GM23338 (cell line): ENCODE results near the gene SPA17. TPM values are rescaled to one million over a fixed set of nuclear protein-coding genes. Genes with fewer than 3 reads are reported as not detected.

Source experiments
- ATAC-seq: fragments of 200-7000 bp; cut with Tn5 transposase; 3 replicates; pipeline ENCODE4 v1.9.1; 2020
- DNase-seq: peaks from one replicate; pipeline ENCODE4 v3.0.0-alpha.2; 2015; ENCODE audit warnings: low spot score
- H2AFZ ChIP-seq: fragments of 200-600 bp; sonication (generic); 2 replicates; pipeline ENCODE4 v1.8.0; 2016; ENCODE audit warnings: antibody characterized with exemption, mild to moderate bottlenecking, moderate library complexity
- H3F3A ChIP-seq: fragments of 200-600 bp; sonication (generic); replicated peaks from 2 replicates; pipeline ENCODE4 v1.8.0; 2017; ENCODE audit warnings: antibody characterized with exemption, mixed run types, low read depth
- H3K27ac ChIP-seq: fragments of 200-600 bp; sonication (generic); 2 replicates; pipeline ENCODE4 v1.6.1; 2016; ENCODE audit warnings: low read depth
- H3K27me3 ChIP-seq: fragments of 200-600 bp; sonication (generic); 2 replicates; pipeline ENCODE4 v1.8.0; 2016; ENCODE audit warnings: mild to moderate bottlenecking, mixed run types, moderate library complexity; ENCODE audit not compliant: insufficient read depth
- H3K36me3 ChIP-seq: fragments of 200-600 bp; sonication (generic); 2 replicates; pipeline ENCODE4 v1.8.0; 2016; ENCODE audit warnings: mild to moderate bottlenecking; ENCODE audit not compliant: insufficient read depth
- H3K4me1 ChIP-seq: fragments of 200-600 bp; sonication (generic); 2 replicates; pipeline ENCODE4 v1.8.0; 2016; ENCODE audit warnings: mild to moderate bottlenecking, moderate library complexity; ENCODE audit not compliant: insufficient read depth
- H3K4me2 ChIP-seq: fragments of 200-600 bp; sonication (generic); 2 replicates; pipeline ENCODE4 v1.7.1; 2017; ENCODE audit warnings: mixed run types
- H3K4me3 ChIP-seq: fragments of 200-600 bp; sonication (generic); 2 replicates; pipeline ENCODE4 v1.6.1; 2016; ENCODE audit warnings: mixed run types
- H3K79me2 ChIP-seq: fragments of 200-600 bp; sonication (generic); replicated peaks from 2 replicates; pipeline ENCODE4 v1.8.0; 2017; ENCODE audit warnings: mild to moderate bottlenecking; ENCODE audit not compliant: insufficient read depth
- H3K9me2 ChIP-seq: fragments of 200-600 bp; sonication (generic); 2 replicates; pipeline ENCODE4 v1.8.0; 2017; ENCODE audit not compliant: insufficient read depth
- H4K20me1 ChIP-seq: fragments of 200-600 bp; sonication (generic); replicated peaks from 2 replicates; pipeline ENCODE4 v1.8.0; 2017; ENCODE audit warnings: mild to moderate bottlenecking; ENCODE audit not compliant: insufficient read depth
- H3K27ac Mint-ChIP-seq: 2 replicates; pipeline ENCODE4 v1.8.0; 2020; ENCODE audit warnings: inconsistent platforms, mild to moderate bottlenecking, moderate library complexity, mixed read lengths
- H3K27me3 Mint-ChIP-seq: 3 replicates; pipeline ENCODE4 v1.8.0; 2022; ENCODE audit warnings: low read depth, mild to moderate bottlenecking, moderate library complexity, mixed read lengths, inconsistent platforms; ENCODE audit not compliant: insufficient read depth, poor library complexity
- H3K36me3 Mint-ChIP-seq: 3 replicates; pipeline ENCODE4 v1.8.0; 2021; ENCODE audit warnings: low read depth, mild to moderate bottlenecking, inconsistent platforms, moderate library complexity, mixed read lengths
- H3K4me1 Mint-ChIP-seq: 3 replicates; pipeline ENCODE4 v1.8.0; 2020; ENCODE audit warnings: mild to moderate bottlenecking, inconsistent platforms, mixed read lengths
- H3K4me3 Mint-ChIP-seq: 3 replicates; pipeline ENCODE4 v1.8.0; 2021; ENCODE audit warnings: moderate library complexity, mild to moderate bottlenecking, inconsistent platforms, mixed read lengths
- H3K9me3 Mint-ChIP-seq: 3 replicates; pipeline ENCODE4 v1.8.0; 2020; ENCODE audit warnings: moderate library complexity, mild to moderate bottlenecking, inconsistent platforms, mixed read lengths
- EZH2phosphoT487 ChIP-seq: fragments of 200-600 bp; sonication (generic); IDR thresholded peaks from one replicate; pipeline ENCODE4 v1.8.1; 2018; ENCODE audit warnings: antibody characterized with exemption; ENCODE audit not compliant: unreplicated experiment
- JUNB ChIP-seq: IDR thresholded peaks from one replicate; pipeline ENCODE4 v1.6.1; 2016; ENCODE audit warnings: antibody characterized with exemption; ENCODE audit not compliant: unreplicated experiment
- polyA plus RNA-seq: library from polyadenylated mRNA; unstranded; fragments of >200 nt; fragmentation: Nextera tagmentation; extraction: Ambion mirVana; gene quantifications from 2 replicates; pipeline ENCODE4 v1.2.1, GENCODE V29; 2016
- total RNA-seq: library from RNA; depleted of rRNA; stranded (reverse); fragments of >200 nt; shearing (Covaris generic); gene quantifications from 2 replicates; pipeline ENCODE4 v1.2.3, GENCODE V29; 2014
- TF ChIP-seq, protein P1 (sequence below): IDR thresholded peaks from one replicate; pipeline ENCODE4 v1.6.1; 2018; ENCODE audit warnings: antibody characterized with exemption; ENCODE audit not compliant: unreplicated experiment
- TF ChIP-seq, protein P2 (sequence below): IDR thresholded peaks from 2 replicates; pipeline ENCODE4 v1.6.1; 2016; ENCODE audit warnings: antibody characterized with exemption
- TF ChIP-seq, protein P3 (sequence below), 2 experiments: fragments of 200-600 bp in 1 of 2; sonication (generic) in 1 of 2; conservative IDR thresholded peaks; 2 replicates each; pipeline versions ENCODE4 v1.5.1 to v1.6.1; 2016 to 2017; ENCODE audit warnings: antibody characterized with exemption in 2 of 2, low read depth in 2 of 2, mild to moderate bottlenecking in 2 of 2, moderate library complexity in 1 of 2
- TF ChIP-seq, protein P4 (sequence below): fragments of 250-450 bp; sonication (Bioruptor Pico); IDR thresholded peaks from 2 replicates; pipeline ENCODE4 v1.5.0; 2020; ENCODE audit warnings: mild to moderate bottlenecking, moderate library complexity

SPA17 gene
- total and polyA plus RNA-seq, 2 experiments from 2014 or later: 3.2 to 14.9 TPM

DNA sequence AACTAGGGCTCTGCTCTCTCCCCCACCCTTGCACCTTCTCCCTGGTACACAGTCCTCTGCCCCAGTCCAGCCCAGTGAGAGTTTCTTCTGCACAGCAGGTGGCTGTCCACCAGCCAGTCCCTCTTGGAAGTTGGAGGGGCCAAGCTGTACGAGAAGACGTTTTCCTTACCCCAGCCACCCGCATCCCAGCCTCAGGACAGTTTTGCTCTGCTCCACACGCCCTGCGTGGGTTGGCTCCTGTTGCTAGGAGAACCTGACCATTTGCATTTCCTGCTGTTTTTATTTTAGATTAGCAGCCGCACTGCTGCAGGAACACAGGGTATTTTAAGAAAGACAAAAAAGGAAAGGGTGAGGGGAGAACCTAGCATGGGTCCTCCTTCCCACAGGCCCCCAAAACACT is 48.5 kb downstream of the SPA17 start (continued):
- TF ChIP-seq, protein P1, sequence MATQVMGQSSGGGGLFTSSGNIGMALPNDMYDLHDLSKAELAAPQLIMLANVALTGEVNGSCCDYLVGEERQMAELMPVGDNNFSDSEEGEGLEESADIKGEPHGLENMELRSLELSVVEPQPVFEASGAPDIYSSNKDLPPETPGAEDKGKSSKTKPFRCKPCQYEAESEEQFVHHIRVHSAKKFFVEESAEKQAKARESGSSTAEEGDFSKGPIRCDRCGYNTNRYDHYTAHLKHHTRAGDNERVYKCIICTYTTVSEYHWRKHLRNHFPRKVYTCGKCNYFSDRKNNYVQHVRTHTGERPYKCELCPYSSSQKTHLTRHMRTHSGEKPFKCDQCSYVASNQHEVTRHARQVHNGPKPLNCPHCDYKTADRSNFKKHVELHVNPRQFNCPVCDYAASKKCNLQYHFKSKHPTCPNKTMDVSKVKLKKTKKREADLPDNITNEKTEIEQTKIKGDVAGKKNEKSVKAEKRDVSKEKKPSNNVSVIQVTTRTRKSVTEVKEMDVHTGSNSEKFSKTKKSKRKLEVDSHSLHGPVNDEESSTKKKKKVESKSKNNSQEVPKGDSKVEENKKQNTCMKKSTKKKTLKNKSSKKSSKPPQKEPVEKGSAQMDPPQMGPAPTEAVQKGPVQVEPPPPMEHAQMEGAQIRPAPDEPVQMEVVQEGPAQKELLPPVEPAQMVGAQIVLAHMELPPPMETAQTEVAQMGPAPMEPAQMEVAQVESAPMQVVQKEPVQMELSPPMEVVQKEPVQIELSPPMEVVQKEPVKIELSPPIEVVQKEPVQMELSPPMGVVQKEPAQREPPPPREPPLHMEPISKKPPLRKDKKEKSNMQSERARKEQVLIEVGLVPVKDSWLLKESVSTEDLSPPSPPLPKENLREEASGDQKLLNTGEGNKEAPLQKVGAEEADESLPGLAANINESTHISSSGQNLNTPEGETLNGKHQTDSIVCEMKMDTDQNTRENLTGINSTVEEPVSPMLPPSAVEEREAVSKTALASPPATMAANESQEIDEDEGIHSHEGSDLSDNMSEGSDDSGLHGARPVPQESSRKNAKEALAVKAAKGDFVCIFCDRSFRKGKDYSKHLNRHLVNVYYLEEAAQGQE: no peak

DNA sequence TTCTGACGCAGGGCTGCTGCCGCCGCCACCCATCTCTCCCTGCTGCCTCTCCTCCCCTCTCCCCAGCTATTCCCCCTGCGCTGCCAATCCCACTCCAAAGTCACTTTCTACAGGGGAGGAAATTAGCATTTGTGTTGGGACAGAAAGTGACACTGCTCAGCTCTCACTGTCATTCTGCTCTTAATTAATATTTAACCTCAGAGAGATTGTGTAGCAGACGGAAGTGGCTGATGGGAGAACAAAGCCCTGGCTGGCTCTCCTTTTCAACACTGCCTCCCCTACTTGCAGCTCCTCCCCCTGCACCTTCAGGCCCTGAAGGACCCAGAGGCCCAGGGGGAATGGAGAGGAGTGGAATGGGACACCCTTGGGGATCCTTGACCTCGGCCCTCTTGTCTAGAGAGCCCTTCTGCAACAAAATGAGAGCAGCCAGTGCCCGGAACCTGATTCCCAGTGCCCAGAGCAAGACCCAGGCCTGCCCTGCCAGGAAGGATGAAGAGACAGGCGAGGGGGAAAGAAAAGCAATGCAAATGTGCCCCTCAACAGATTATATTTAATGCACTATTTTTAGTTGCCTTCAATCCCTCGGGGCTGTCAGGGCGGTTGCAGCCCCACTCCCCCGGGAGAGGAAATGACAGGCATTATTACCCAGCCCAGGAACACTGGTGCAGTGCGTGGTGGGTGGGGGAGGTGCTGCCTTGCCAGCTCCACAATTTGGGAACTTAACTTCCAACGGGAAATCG is 51.4 kb downstream of the SPA17 start:
- no peaks in the 10 kb centered on the region for H3K36me3 ChIP-seq
- peak overlapping the region; percentile 44; the same call in 2 of the 3 replicates for H3K4me3 Mint-ChIP-seq
- peak overlapping the region; percentile 37 for H3K4me2 ChIP-seq
- no peaks in the 10 kb centered on the region for H3F3A ChIP-seq
- no peaks in the 10 kb centered on the region for H4K20me1 ChIP-seq
- H2AFZ ChIP-seq: peak overlapping the region; percentile 40
- no peak overlapping the region for H3K27ac Mint-ChIP-seq
- DNase-seq (no peak), ATAC-seq (peak; percentile 47)
- peaks cover 31% of the 10 kb centered on the region for H3K4me1 ChIP-seq
- peaks cover 47% of the 10 kb centered on the region for H3K27me3 Mint-ChIP-seq
- H3K27me3 ChIP-seq: peaks cover 71% of the 10 kb centered on the region
- peaks cover 52% of the 10 kb centered on the region for H3K4me1 Mint-ChIP-seq
- H3K9me2 ChIP-seq: no peaks in the 10 kb centered on the region
- no peaks in the 10 kb centered on the region for H3K9me3 Mint-ChIP-seq
- H3K79me2 ChIP-seq: no peaks in the 10 kb centered on the region
- H3K27ac ChIP-seq: no peak overlapping the region
- H3K36me3 Mint-ChIP-seq: no peaks in the 10 kb centered on the region
- H3K4me3 ChIP-seq: peak overlapping the region; percentile 29
- TF ChIP-seq, protein P2, sequence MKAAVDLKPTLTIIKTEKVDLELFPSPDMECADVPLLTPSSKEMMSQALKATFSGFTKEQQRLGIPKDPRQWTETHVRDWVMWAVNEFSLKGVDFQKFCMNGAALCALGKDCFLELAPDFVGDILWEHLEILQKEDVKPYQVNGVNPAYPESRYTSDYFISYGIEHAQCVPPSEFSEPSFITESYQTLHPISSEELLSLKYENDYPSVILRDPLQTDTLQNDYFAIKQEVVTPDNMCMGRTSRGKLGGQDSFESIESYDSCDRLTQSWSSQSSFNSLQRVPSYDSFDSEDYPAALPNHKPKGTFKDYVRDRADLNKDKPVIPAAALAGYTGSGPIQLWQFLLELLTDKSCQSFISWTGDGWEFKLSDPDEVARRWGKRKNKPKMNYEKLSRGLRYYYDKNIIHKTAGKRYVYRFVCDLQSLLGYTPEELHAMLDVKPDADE: no peak
- TF ChIP-seq, protein P3, sequence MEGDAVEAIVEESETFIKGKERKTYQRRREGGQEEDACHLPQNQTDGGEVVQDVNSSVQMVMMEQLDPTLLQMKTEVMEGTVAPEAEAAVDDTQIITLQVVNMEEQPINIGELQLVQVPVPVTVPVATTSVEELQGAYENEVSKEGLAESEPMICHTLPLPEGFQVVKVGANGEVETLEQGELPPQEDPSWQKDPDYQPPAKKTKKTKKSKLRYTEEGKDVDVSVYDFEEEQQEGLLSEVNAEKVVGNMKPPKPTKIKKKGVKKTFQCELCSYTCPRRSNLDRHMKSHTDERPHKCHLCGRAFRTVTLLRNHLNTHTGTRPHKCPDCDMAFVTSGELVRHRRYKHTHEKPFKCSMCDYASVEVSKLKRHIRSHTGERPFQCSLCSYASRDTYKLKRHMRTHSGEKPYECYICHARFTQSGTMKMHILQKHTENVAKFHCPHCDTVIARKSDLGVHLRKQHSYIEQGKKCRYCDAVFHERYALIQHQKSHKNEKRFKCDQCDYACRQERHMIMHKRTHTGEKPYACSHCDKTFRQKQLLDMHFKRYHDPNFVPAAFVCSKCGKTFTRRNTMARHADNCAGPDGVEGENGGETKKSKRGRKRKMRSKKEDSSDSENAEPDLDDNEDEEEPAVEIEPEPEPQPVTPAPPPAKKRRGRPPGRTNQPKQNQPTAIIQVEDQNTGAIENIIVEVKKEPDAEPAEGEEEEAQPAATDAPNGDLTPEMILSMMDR (conservative IDR thresholded peaks at IDR 0.05; ENCODE audit: low read depth in 2 of 2): no peak
- TF ChIP-seq EZH2phosphoT487: no peak
- TF ChIP-seq JUNB: no peak
- TF ChIP-seq, protein P4, sequence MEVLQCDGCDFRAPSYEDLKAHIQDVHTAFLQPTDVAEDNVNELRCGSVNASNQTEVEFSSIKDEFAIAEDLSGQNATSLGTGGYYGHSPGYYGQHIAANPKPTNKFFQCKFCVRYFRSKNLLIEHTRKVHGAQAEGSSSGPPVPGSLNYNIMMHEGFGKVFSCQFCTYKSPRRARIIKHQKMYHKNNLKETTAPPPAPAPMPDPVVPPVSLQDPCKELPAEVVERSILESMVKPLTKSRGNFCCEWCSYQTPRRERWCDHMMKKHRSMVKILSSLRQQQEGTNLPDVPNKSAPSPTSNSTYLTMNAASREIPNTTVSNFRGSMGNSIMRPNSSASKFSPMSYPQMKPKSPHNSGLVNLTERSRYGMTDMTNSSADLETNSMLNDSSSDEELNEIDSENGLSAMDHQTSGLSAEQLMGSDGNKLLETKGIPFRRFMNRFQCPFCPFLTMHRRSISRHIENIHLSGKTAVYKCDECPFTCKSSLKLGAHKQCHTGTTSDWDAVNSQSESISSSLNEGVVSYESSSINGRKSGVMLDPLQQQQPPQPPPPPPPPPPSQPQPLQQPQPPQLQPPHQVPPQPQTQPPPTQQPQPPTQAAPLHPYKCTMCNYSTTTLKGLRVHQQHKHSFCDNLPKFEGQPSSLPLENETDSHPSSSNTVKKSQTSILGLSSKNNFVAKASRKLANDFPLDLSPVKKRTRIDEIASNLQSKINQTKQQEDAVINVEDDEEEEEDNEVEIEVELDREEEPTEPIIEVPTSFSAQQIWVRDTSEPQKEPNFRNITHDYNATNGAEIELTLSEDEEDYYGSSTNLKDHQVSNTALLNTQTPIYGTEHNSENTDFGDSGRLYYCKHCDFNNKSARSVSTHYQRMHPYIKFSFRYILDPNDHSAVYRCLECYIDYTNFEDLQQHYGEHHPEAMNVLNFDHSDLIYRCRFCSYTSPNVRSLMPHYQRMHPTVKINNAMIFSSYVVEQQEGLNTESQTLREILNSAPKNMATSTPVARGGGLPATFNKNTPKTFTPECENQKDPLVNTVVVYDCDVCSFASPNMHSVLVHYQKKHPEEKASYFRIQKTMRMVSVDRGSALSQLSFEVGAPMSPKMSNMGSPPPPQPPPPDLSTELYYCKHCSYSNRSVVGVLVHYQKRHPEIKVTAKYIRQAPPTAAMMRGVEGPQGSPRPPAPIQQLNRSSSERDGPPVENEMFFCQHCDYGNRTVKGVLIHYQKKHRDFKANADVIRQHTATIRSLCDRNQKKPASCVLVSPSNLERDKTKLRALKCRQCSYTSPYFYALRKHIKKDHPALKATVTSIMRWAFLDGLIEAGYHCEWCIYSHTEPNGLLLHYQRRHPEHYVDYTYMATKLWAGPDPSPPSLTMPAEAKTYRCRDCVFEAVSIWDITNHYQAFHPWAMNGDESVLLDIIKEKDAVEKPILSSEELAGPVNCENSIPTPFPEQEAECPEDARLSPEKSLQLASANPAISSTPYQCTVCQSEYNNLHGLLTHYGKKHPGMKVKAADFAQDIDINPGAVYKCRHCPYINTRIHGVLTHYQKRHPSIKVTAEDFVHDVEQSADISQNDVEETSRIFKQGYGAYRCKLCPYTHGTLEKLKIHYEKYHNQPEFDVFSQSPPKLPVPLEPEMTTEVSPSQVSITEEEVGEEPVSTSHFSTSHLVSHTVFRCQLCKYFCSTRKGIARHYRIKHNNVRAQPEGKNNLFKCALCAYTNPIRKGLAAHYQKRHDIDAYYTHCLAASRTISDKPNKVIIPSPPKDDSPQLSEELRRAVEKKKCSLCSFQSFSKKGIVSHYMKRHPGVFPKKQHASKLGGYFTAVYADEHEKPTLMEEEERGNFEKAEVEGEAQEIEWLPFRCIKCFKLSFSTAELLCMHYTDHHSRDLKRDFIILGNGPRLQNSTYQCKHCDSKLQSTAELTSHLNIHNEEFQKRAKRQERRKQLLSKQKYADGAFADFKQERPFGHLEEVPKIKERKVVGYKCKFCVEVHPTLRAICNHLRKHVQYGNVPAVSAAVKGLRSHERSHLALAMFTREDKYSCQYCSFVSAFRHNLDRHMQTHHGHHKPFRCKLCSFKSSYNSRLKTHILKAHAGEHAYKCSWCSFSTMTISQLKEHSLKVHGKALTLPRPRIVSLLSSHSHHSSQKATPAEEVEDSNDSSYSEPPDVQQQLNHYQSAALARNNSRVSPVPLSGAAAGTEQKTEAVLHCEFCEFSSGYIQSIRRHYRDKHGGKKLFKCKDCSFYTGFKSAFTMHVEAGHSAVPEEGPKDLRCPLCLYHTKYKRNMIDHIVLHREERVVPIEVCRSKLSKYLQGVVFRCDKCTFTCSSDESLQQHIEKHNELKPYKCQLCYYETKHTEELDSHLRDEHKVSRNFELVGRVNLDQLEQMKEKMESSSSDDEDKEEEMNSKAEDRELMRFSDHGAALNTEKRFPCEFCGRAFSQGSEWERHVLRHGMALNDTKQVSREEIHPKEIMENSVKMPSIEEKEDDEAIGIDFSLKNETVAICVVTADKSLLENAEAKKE: no peak
